Neural crest cell (in vitro differentiated cells): ENCODE results near the gene FBLN2. TPM values are rescaled to one million over a fixed set of nuclear protein-coding genes. Genes with fewer than 3 reads are reported as not detected.

ENCODE experiments used
- DNase-seq: peaks from one replicate; pipeline ENCODE4 v3.0.0; 2021; ENCODE audit warnings: low read depth, mixed read lengths, low spot score
- H3K27ac Mint-ChIP-seq: one replicate; pipeline ENCODE4 v1.8.0; 2021; ENCODE audit warnings: mild to moderate bottlenecking, mixed read lengths; ENCODE audit not compliant: unreplicated experiment
- H3K27me3 Mint-ChIP-seq: 2 replicates; pipeline ENCODE4 v1.8.0; 2021; ENCODE audit warnings: low read depth, mild to moderate bottlenecking, mixed read lengths
- H3K36me3 Mint-ChIP-seq: 2 replicates; pipeline ENCODE4 v1.8.0; 2021; ENCODE audit warnings: low read depth, mild to moderate bottlenecking, mixed read lengths
- H3K4me1 Mint-ChIP-seq: 2 replicates; pipeline ENCODE4 v1.8.0; 2021; ENCODE audit warnings: mixed read lengths
- H3K4me3 Mint-ChIP-seq: one replicate; pipeline ENCODE4 v1.8.0; 2021; ENCODE audit warnings: mild to moderate bottlenecking, mixed read lengths
- H3K9me3 Mint-ChIP-seq: 2 replicates; pipeline ENCODE4 v1.8.0; 2021; ENCODE audit warnings: mixed read lengths
- total RNA-seq: library from RNA; stranded (reverse); gene quantifications from 2 replicates; pipeline ENCODE4 v1.2.1, GENCODE V29; 2021
- TF ChIP-seq, protein P1 (sequence below): fragments of 200-600 bp; sonication (generic); conservative IDR thresholded peaks from 2 replicates; pipeline ENCODE4 v1.5.0; 2021; ENCODE audit warnings: antibody characterized with exemption, mild to moderate bottlenecking

FBLN2 gene
- total RNA-seq, 1 donor from 2014 or later, result 6.3 TPM

DNA sequence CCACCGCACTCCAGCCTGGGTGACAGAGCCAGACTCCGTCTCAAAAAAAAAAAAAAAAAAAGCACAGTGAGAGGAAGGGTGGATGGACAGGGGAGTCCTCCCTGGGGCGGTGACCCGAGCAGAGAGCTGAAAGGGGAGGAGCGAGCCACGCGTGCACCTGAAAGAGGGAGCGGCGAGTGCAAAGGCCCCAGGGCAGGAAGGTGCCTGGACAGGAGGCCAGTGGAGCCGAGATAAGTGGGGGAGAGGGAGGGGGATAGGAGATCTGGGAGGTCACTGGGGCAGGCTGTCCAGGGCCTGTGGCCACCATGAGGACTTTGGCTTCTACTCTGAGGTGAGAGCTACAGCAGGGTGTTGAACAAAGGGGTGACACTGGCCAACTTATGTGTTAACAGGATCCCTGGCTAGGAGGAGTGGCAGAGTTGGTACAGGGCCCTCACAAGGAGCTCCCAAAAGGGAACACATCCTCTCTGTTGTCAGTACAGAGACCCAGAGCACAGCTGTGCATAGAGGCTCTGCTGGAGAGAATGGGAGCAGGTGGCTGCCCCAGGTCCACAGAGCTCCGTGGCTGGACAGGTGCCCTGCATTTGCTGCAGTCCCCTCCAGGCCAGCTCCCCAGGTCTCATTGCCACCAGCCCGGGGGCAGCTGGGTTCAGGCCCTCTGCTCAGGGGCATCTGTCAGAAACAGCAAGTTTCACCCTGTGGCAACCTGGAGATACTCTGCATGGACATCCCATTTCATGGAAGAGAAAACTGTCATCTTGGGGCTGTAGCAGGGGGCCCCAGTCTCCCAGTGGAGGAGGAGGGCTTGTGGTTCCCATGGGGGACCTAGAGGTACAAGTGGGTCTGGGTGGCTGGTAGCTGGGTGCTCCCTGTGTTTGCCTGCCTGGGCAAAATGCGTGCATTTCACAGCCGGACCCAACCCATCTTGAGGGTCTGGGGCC lies 28.5 kb downstream of the FBLN2 start:
- Mint-ChIP-seq H3K9me3 (no peaks in the 10 kb centered on the region), H3K27me3 (no peaks in the 10 kb centered on the region), H3K27ac (no peak overlapping the region), H3K36me3 (no peaks in the 10 kb centered on the region), H3K4me1 (peaks cover 19% of the 10 kb centered on the region), H3K4me3 (no peak overlapping the region)
- TF ChIP-seq, protein P1, sequence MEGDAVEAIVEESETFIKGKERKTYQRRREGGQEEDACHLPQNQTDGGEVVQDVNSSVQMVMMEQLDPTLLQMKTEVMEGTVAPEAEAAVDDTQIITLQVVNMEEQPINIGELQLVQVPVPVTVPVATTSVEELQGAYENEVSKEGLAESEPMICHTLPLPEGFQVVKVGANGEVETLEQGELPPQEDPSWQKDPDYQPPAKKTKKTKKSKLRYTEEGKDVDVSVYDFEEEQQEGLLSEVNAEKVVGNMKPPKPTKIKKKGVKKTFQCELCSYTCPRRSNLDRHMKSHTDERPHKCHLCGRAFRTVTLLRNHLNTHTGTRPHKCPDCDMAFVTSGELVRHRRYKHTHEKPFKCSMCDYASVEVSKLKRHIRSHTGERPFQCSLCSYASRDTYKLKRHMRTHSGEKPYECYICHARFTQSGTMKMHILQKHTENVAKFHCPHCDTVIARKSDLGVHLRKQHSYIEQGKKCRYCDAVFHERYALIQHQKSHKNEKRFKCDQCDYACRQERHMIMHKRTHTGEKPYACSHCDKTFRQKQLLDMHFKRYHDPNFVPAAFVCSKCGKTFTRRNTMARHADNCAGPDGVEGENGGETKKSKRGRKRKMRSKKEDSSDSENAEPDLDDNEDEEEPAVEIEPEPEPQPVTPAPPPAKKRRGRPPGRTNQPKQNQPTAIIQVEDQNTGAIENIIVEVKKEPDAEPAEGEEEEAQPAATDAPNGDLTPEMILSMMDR, result no peak
- DNase-seq, result no peak

GRCh38 chr3:13578251-13578650 lies 29.3 kb downstream of the FBLN2 start:
- TF ChIP-seq, protein P1, result no peak

GRCh38 chr3:13579063-13579462 lies 30.1 kb downstream of the FBLN2 start:
- TF ChIP-seq, protein P1, result no peak
- Mint-ChIP-seq H3K9me3 (no peaks in the 10 kb centered on the region), H3K36me3 (no peaks in the 10 kb centered on the region), H3K27me3 (no peaks in the 10 kb centered on the region), H3K4me1 (peaks cover 17% of the 10 kb centered on the region), H3K4me3 (no peak overlapping the region), H3K27ac (no peak overlapping the region)
- DNase-seq, result no peak

More at GRCh38 chr3:13578251-13578650, 29.3 kb downstream of the FBLN2 start:
- Mint-ChIP-seq H3K4me3 (no peak overlapping the region), H3K36me3 (no peaks in the 10 kb centered on the region), H3K27me3 (no peaks in the 10 kb centered on the region), H3K4me1 (peaks cover 19% of the 10 kb centered on the region), H3K27ac (no peak overlapping the region), H3K9me3 (no peaks in the 10 kb centered on the region)
- no peak for DNase-seq

GRCh38 chr3:13580256-13581023 lies 31.5 kb downstream of the FBLN2 start:
- H3K36me3 Mint-ChIP-seq, result no peaks in the 10 kb centered on the region
- TF ChIP-seq, protein P1, result no peak
- no peaks in the 10 kb centered on the region for H3K27me3 Mint-ChIP-seq
- no peak overlapping the region for H3K4me3 Mint-ChIP-seq
- H3K27ac Mint-ChIP-seq, result peak overlapping the region; percentile 73
- DNase-seq, result no peak
- no peaks in the 10 kb centered on the region for H3K9me3 Mint-ChIP-seq
- peaks cover 4% of the 10 kb centered on the region for H3K4me1 Mint-ChIP-seq

DNA sequence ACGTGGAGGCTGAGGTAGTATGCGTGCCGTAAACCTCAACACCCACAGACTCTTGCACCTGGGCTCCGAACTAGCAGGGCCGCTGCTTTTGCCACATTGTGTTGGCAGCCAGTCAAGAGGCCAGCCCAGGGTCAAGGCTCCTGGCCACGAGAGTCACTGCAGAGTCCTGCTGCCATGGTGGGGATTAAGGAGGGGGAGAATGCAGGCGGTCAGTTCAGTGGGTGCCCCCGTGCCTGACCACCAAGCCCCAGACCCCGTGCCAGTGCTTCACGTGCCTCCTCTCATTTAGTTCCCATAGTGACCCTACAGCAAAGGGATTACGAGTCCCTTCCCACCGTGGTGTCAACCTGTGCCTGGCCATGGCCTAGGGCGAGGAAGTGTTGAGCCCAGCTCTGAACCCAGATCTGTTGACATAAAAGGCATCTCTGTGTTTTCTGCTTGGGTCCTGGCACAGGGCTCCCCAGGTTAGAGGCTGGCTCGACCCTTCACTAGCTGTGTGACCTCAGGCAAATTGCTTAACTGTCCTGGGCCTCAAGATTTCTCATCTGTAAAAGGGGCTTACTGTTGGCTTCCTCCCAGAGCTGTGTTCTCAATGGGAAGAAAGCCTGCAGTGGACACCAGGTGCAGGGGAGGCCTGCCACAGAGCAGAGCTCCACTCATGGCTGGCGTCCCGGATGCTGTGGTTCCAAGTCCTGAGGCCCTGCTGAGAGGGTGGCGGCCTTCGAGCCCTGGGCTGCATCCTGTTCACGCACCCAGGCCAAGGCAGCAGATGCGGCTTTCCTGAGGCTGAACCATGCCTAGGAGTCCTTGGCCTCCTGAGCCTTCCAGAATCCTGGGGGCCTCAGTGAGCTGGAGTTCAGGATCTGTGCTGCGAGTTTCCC lies 32.8 kb downstream of the FBLN2 start:
- TF ChIP-seq, protein P1, result no peak
- Mint-ChIP-seq H3K27me3 (no peaks in the 10 kb centered on the region), H3K27ac (no peak overlapping the region), H3K36me3 (no peaks in the 10 kb centered on the region), H3K4me3 (no peak overlapping the region), H3K4me1 (no peaks in the 10 kb centered on the region), H3K9me3 (no peaks in the 10 kb centered on the region)
- DNase-seq, result no peak
